Measurements from ENCODE around the gene CREG2. TPM values are rescaled to one million over a fixed set of nuclear protein-coding genes. Genes with fewer than 3 reads are reported as not detected.
"Not testable (repeated sequence)": the region's sequence is repeated elsewhere in the genome, so short reads cannot be mapped to it uniquely, and the experiment has no call there.

Gene CREG2
- total RNA-seq, 1 donor from 2014 or later, result not detected

- no peak for DNase-seq (ENCODE audit: low spot score)
- intact Hi-C loops (cut with DNase I), result no loop called here
- ATAC-seq, result no peak
Observed at GRCh38 chr2:101355401-101356054, 31.8 kb downstream of the CREG2 start.

- intact Hi-C loops (cut with DNase I), result no loop called here
- ATAC-seq (no peak), DNase-seq (ENCODE audit: low spot score) (no peak)
Observed at GRCh38 chr2:101354420-101355311, 32.6 kb downstream of the CREG2 start.

GRCh38 chr2:101352631-101353030, 34.7 kb downstream of the CREG2 start:
- DNase-seq (ENCODE audit: low spot score); ATAC-seq; intact Hi-C loops (cut with DNase I): not testable (repeated sequence)

GRCh38 chr2:101351207-101351606, 36.1 kb downstream of the CREG2 start:
- no peak for DNase-seq (ENCODE audit: low spot score)
- no peak for ATAC-seq
- intact Hi-C loops (cut with DNase I), result no loop called here

- intact Hi-C loops (cut with DNase I), result no loop called here
- no peak for DNase-seq (ENCODE audit: low spot score)
- ATAC-seq, result no peak
Observed at GRCh38 chr2:101349893-101350662, 37.2 kb downstream of the CREG2 start.

GRCh38 chr2:101348883-101349282, 38.4 kb downstream of the CREG2 start:
- no peak for ATAC-seq
- intact Hi-C loops (cut with DNase I), result no loop called here
- no peak for DNase-seq (ENCODE audit: low spot score)

- intact Hi-C loops (cut with DNase I), result no loop called here
- no peak for ATAC-seq
- DNase-seq (ENCODE audit: low spot score), result no peak
Observed at GRCh38 chr2:101346909-101347308, 40.4 kb downstream of the CREG2 start.

GRCh38 chr2:101344137-101344536, 43.2 kb downstream of the CREG2 start:
- intact Hi-C loops (cut with DNase I), result no loop called here
- no peak for DNase-seq (ENCODE audit: low spot score)
- no peak for ATAC-seq

GRCh38 chr2:101342625-101343008, 44.7 kb downstream of the CREG2 start:
- DNase-seq (ENCODE audit: low spot score), result no peak
- intact Hi-C loops (cut with DNase I), result no loop called here
- no peak for ATAC-seq

GRCh38 chr2:101341901-101342624, 45.2 kb downstream of the CREG2 start:
- peak; percentile 87 for DNase-seq (ENCODE audit: low spot score)
- peak; percentile 71 for ATAC-seq
- intact Hi-C loops (cut with DNase I), result no loop called here

- no peak for ATAC-seq
- intact Hi-C loops (cut with DNase I), result no loop called here
Observed at GRCh38 chr2:101341421-101341820, 45.9 kb downstream of the CREG2 start.

GRCh38 chr2:101340141-101340551, 47.2 kb downstream of the CREG2 start:
- DNase-seq (ENCODE audit: low spot score), result no peak
- intact Hi-C loops (cut with DNase I), result no loop called here
- no peak for ATAC-seq

More at GRCh38 chr2:101341421-101341820, 45.9 kb downstream of the CREG2 start:
- no peak for DNase-seq (ENCODE audit: low spot score)

- ATAC-seq (no peak), DNase-seq (ENCODE audit: low spot score) (no peak)
- intact Hi-C loops (cut with DNase I), result no loop called here
Observed at GRCh38 chr2:101339266-101339880, 47.9 kb downstream of the CREG2 start.

- no peak for ATAC-seq
- no peak for DNase-seq (ENCODE audit: low spot score)
- intact Hi-C loops (cut with DNase I), result no loop called here
Observed at GRCh38 chr2:101337877-101338276, 49.4 kb downstream of the CREG2 start.

- ATAC-seq (no peak), DNase-seq (ENCODE audit: low spot score) (no peak)
- intact Hi-C loops (cut with DNase I), result no loop called here
Observed at GRCh38 chr2:101332885-101333766, 54.2 kb downstream of the CREG2 start.

- ATAC-seq (no peak), DNase-seq (ENCODE audit: low spot score) (no peak)
- intact Hi-C loops (cut with DNase I), result no loop called here
Observed at GRCh38 chr2:101331202-101331601, 56.1 kb downstream of the CREG2 start.

GRCh38 chr2:101330253-101330933, 56.9 kb downstream of the CREG2 start:
- intact Hi-C loops (cut with DNase I), result no loop called here
- ATAC-seq (peak; percentile 94), DNase-seq (ENCODE audit: low spot score) (peak; percentile 74)
